GM12878 (cell line): ENCODE data around the gene MOGAT3. TPM values are rescaled to one million over a fixed set of nuclear protein-coding genes. Genes with fewer than 3 reads are reported as not detected.
"Not testable (repeated sequence)": the region's sequence is repeated elsewhere in the genome, so short reads cannot be mapped to it uniquely, and the experiment has no call there.

Experiments used
- ATAC-seq: fragments of 200-7000 bp; cut with Tn5 transposase; 3 replicates; pipeline ENCODE4 v1.9.1; 2020; ENCODE audit warnings: mild to moderate bottlenecking, moderate library complexity
- BruUV-seq: library from RNA; stranded (reverse); fragments of 400-500 nt; replicated peaks from 2 replicates; lab custom pipeline; 2021; lab: Mats Ljungman, UMichigan
- CTCF ChIA-PET: fragments of 300-600 bp; sonication (Branson Sonifier 250); formaldehyde crosslinking; extraction: SDS; loops from one replicate; lab custom pipeline; 2021; ENCODE audit warnings: inconsistent platforms; lab: Yijun Ruan, JAX
- POLR2A ChIA-PET: fragments of 350-600 bp; formaldehyde crosslinking; extraction: SDS; loops from one replicate; lab custom pipeline; 2021; ENCODE audit warnings: inconsistent platforms; lab: Charles Lee
- RAD21 ChIA-PET: fragments of 300-600 bp; sonication (Branson Sonifier 250); formaldehyde crosslinking; loops from one replicate; lab custom pipeline; 2023; ENCODE audit warnings: antibody characterized with exemption; ENCODE audit not compliant: unreplicated experiment; lab: Charles Lee
- SMC1A ChIA-PET: fragments of 300-600 bp; sonication (Branson Sonifier 250); formaldehyde crosslinking; loops from one replicate; lab custom pipeline; 2023; ENCODE audit not compliant: unreplicated experiment, uncharacterized antibody; lab: Charles Lee
- DNase-seq: peaks from one replicate; pipeline ENCODE4 v3.0.0-alpha.2; 2011; ENCODE audit warnings: low read depth, low spot score
- FAIRE-seq: peaks from 3 replicates; lab custom pipeline; 2011; peaks lifted over from hg19 to GRCh38; lab: Jason Lieb, UNC
- H2AFZ ChIP-seq: 2 replicates; pipeline ENCODE4 v1.6.0; 2011; ENCODE audit warnings: low read depth, low read length, control low read depth; ENCODE audit not compliant: control insufficient read depth
- H3K27ac ChIP-seq: 2 replicates; pipeline ENCODE4 v1.5.1; 2011; ENCODE audit warnings: control low read depth; ENCODE audit not compliant: control insufficient read depth, insufficient read depth
- H3K27me3 ChIP-seq, 2 experiments: replicated peaks in 1 of 2; 2 replicates each; pipeline versions ENCODE4 v1.6.0 to v1.6.1; 2011; ENCODE audit warnings: low read length in 1 of 2; ENCODE audit not compliant: control insufficient read depth in 2 of 2, insufficient read depth in 2 of 2
- H3K36me3 ChIP-seq, 2 experiments: 2 replicates each; pipeline ENCODE4 v1.5.1; 2011; ENCODE audit warnings: low read length in 1 of 2; ENCODE audit not compliant: control insufficient read depth in 2 of 2, insufficient read depth in 2 of 2
- H3K4me1 ChIP-seq: 2 replicates; pipeline ENCODE4 v1.6.1; 2011; ENCODE audit warnings: mild to moderate bottlenecking, low read length, moderate library complexity, mixed read lengths; ENCODE audit not compliant: control insufficient read depth, insufficient read depth
- H3K4me2 ChIP-seq: 2 replicates; pipeline ENCODE4 v1.6.0; 2011; ENCODE audit warnings: control low read depth; ENCODE audit not compliant: control insufficient read depth, insufficient read depth
- H3K4me3 ChIP-seq: fragments of 200-600 bp; sonication (generic); 2 replicates; pipeline ENCODE4 v1.5.1; 2016
- H3K79me2 ChIP-seq: 2 replicates; pipeline ENCODE4 v1.6.0; 2011; ENCODE audit warnings: low read length; ENCODE audit not compliant: control insufficient read depth, insufficient read depth
- H3K9ac ChIP-seq: 2 replicates; pipeline ENCODE4 v1.8.0; 2011; ENCODE audit warnings: low read length, control low read depth, mixed read lengths; ENCODE audit not compliant: control insufficient read depth, insufficient read depth
- H3K9me3 ChIP-seq: replicated peaks from 3 replicates; pipeline ENCODE4 v1.5.1; 2011; ENCODE audit warnings: mild to moderate bottlenecking, low read length; ENCODE audit not compliant: control insufficient read depth, insufficient read depth
- H4K20me1 ChIP-seq: 2 replicates; pipeline ENCODE4 v1.6.0; 2011; ENCODE audit not compliant: control insufficient read depth, insufficient read depth
- IKZF2 ChIP-seq, 2 experiments: fragments of 450-650 bp; IDR thresholded peaks; 2 replicates each; pipeline ENCODE4 v1.6.1; 2017; ENCODE audit warnings: mild to moderate bottlenecking in 2 of 2, moderate library complexity in 2 of 2
- SPI1 ChIP-seq: IDR thresholded peaks from 2 replicates; pipeline ENCODE4 v1.6.1; 2011; ENCODE audit warnings: low read depth, mild to moderate bottlenecking, low read length, moderate library complexity, borderline replicate concordance; ENCODE audit not compliant: insufficient read depth
- ZNF384 ChIP-seq: IDR thresholded peaks from 2 replicates; pipeline ENCODE4 v1.6.1; 2012; ENCODE audit warnings: low read depth, mild to moderate bottlenecking, low read length, improper control_type of control experiment, borderline replicate concordance
- WGBS: methylation state at CpG from one replicate; pipeline ENCODE4 v1.1.6; 2016; ENCODE audit warnings: low lambda C conversion rate; ENCODE audit not compliant: insufficient replicate concordance, insufficient coverage; ENCODE audit errors: missing lambda C conversion rate; 5-methylcytosine and 5-hydroxymethylcytosine counted together
- in situ Hi-C: fragments of 300-500 bp; cut with MboI; formaldehyde crosslinking; loops from 9 replicates; pipeline ENCODE4 v1.14.3; 2018; ENCODE audit warnings: mixed read lengths
- intact Hi-C: fragments of 100-400 bp; cut with micrococcal nuclease; formaldehyde crosslinking; loops from one replicate; pipeline ENCODE4 v1.14.2; 2022; ENCODE audit not compliant: unreplicated experiment
- polyA plus RNA-seq, 11 experiments: library from polyadenylated mRNA; depleted of rRNA in 4 of 11; unstranded in 6 of 11; stranded (reverse) in 5 of 11; fragments of >200 nt; fragmentation: Nextera tagmentation in 4 of 11; fragmentation: Illumina TruSeq in 1 of 11; extraction: Ambion mirVana in 4 of 11; extraction: Trizol in 1 of 11; gene quantifications; 1 replicate in 1 of 11; 2 replicates in 10 of 11; pipeline versions ENCODE4 v1.2.1 to v1.2.3, GENCODE V29; 2011 to 2016; ENCODE audit warnings: inconsistent platforms in 2 of 11, missing spikeins in 2 of 11, low read depth in 1 of 11
- total RNA-seq, 4 experiments: library from RNA; depleted of rRNA in 3 of 4; stranded (reverse); fragments of >200 nt in 3 of 4; fragmentation: Illumina TruSeq in 1 of 4; extraction: Trizol in 1 of 4; gene quantifications; 2 replicates each; pipeline versions ENCODE4 v1.2.1 to v1.2.3, GENCODE V29; 2013 to 2021

Gene MOGAT3
- total and polyA plus RNA-seq, 10 of the 15 experiments (the other 5 are each of a cell fraction or from before 2014, with no cell fraction given) = 0.11 TPM; not detected in 9

DNA sequence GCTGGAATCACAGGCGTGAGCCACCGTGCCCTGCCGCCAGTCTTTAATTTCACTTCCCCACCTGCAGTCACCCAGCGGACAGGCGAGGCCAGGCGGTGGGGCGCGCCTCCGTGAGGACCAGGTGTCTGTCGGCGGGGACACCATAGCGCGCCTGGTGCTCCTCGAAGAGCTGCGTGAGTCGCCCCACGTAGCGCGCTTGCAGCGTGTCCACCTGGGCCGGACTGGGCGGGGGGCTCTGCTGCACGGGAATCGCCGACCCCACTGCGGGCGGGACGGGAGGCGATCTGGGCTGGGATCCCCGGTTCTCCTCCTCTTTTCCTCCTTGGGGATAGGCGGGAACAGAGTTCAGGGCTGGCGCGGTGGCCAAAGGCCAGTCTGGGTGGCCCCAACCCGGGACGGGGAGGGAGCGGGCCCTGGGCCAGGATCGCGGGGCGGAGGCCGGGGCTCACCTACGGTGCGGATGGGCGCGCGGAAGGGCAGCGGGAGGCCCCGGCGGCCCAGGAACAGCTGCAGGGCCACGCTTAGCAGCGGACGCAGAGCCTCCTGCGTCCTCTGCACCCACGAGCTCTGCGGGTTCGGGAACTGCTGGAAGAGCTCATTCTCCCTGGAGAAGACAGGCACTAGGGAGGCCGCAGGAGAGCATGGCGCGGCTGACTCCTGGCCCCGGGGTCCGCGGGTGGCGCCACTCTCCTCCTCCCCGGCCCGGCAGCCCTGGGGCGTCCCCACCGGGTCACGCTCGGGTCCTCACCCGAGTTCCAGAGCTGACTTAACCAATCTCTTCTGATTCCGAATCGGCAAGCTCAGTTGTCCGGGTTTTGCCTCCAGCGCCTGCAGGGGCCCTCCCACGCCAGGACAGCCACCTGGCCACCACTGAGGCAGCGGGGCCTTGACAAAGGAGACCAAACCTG is 1.1 kb upstream of the MOGAT3 start:
- H3K36me3 ChIP-seq = no peaks in the 10 kb centered on the region
- no peaks in the 10 kb centered on the region for H4K20me1 ChIP-seq
- peak; percentile 23; the same call in 1 of the 2 replicates for TF ChIP-seq SPI1
- no peak for TF ChIP-seq ZNF384
- H3K79me2 ChIP-seq = no peaks in the 10 kb centered on the region
- H3K4me1 ChIP-seq = no peaks in the 10 kb centered on the region; the same call in 1 of the 2 replicates
- no peaks in the 10 kb centered on the region for H3K9me3 ChIP-seq
- RAD21 ChIA-PET = interaction anchor here (1.9 kb wide), 1 partner anchor 81 kb away, joined by 5 read pairs; no protein-coding TSS in a partner anchor
- CTCF ChIA-PET = interaction anchor here (4.1 kb wide), 1 partner anchor 10 kb away, joined by 18 read pairs; no protein-coding TSS in a partner anchor
- H3K27me3 ChIP-seq = peaks cover 0 to 9% of the 10 kb centered on the region in 2 experiments; a peak in 2 of 4 replicates
- POLR2A ChIA-PET = no interaction called here
- no peak overlapping the region for H3K4me3 ChIP-seq
- no peak overlapping the region for H3K9ac ChIP-seq
- FAIRE-seq (no peak), ATAC-seq (peak; percentile 59; the same call in 2 of the 3 replicates), DNase-seq (no peak)
- intact Hi-C loops (no loop called here), in situ Hi-C loops (no loop called here)
- H3K4me2 ChIP-seq = no peak overlapping the region
- H3K27ac ChIP-seq = no peak overlapping the region
- BruUV-seq = no TSS peak
- WGBS = 36% methylated on average over 65 of the region's 75 CpGs
- H2AFZ ChIP-seq = no peak overlapping the region
- SMC1A ChIA-PET = interaction anchor here (0.6 kb wide), 1 partner anchor 27 kb away, joined by 3 read pairs; no protein-coding TSS in a partner anchor

DNA sequence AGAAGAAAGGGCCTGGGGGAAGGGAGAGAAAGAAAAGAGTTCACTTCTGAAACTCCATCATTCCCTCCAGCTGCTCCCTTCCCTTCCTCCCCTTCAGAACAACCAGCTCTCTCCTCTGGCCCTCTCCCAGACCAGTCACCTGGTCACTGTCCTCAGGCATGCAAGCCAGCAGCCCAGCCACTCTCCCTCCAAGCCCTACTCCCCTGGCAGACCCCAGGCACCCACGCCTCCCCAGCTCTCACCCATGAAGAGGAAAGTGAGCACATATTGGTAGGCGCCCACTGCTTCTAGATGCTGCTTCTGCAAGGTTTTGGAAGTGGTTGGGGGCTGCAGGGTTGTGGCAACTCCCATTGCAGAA is 353 bp downstream of the MOGAT3 start:
- BruUV-seq = no TSS peak
- Histone ChIP-seq H3K36me3 (no peaks in the 10 kb centered on the region), H2AFZ (no peak overlapping the region), H3K9me3 (no peaks in the 10 kb centered on the region), H3K4me3 (no peak overlapping the region), H3K27ac (no peak overlapping the region), H3K9ac (no peak overlapping the region), H3K4me2 (no peak overlapping the region), H3K27me3 (peaks cover 0 to 9% of the 10 kb centered on the region in 2 experiments; a peak in 2 of 4 replicates), H3K4me1 (no peaks in the 10 kb centered on the region; the same call in 1 of the 2 replicates), H3K79me2 (no peaks in the 10 kb centered on the region), H4K20me1 (no peaks in the 10 kb centered on the region)
- in situ Hi-C loops = no loop called here
- ChIA-PET CTCF (interaction anchor here (0.8 to 1.3 kb wide), 4 partner anchors 8 to 121 kb away, joined by 3 to 7 read pairs (median 3); no protein-coding TSS in a partner anchor), SMC1A (interaction anchor here (0.8 to 1.2 kb wide), 3 partner anchors 17 to 82 kb away, joined by 3 to 4 read pairs (median 4); partner anchors contain the start of genes PLOD3 and ZNHIT1), POLR2A (interaction anchor here (0.6 kb wide), 1 partner anchor 121 kb away, joined by 4 read pairs; the partner anchor contains the start of gene IFT22), RAD21 (interaction anchor here (0.6 to 1.9 kb wide), 2 partner anchors 82 to 1261 kb away, joined by 3 to 5 read pairs; no protein-coding TSS in a partner anchor)
- no peak for TF ChIP-seq IKZF2 (IDR thresholded peaks at IDR 0.05)
- WGBS = 4% methylated on average over 2 of the region's 2 CpGs
- DNase-seq (no peak), ATAC-seq (no peak; the same call in 2 of the 3 replicates), FAIRE-seq (no peak)
- intact Hi-C loops = no loop called here

DNA sequence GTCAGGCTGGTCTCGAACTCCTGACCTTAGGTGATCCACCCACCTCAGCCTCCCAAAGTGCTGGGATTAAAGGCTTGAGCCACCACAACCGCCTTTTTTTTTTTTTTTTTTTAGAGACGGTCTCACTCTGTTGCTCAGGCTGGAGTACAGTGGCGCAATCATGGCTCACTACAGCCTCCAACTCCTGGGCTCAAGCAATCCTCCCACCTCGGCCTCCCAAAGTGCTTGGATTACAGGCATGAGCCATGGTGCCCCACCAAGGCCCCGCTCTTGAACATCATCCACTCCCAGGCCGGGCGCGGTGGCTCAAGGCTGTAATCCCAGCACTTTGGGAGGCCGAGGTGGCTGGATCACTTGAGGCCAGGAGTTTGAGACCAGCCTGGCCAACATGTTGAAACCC is 1.3 kb downstream of the MOGAT3 start:
- H3K4me2 ChIP-seq, FAIRE-seq, H3K4me1 ChIP-seq, H4K20me1 ChIP-seq, BruUV-seq, H3K27ac ChIP-seq, DNase-seq, in situ Hi-C loops, H3K4me3 ChIP-seq, H3K36me3 ChIP-seq, H3K27me3 ChIP-seq, intact Hi-C loops, H3K9me3 ChIP-seq, H3K9ac ChIP-seq, H2AFZ ChIP-seq, H3K79me2 ChIP-seq, ATAC-seq: not testable (repeated sequence)
- RAD21 ChIA-PET = interaction anchor here (1.9 kb wide), 1 partner anchor 83 kb away, joined by 5 read pairs; no protein-coding TSS in a partner anchor
- POLR2A ChIA-PET = interaction anchor here (0.7 kb wide), 1 partner anchor 46 kb away, joined by 4 read pairs; the partner anchor contains the start of gene FIS1
- WGBS = 58% methylated on average over 8 of the region's 10 CpGs
- SMC1A ChIA-PET = interaction anchor here (1.2 kb wide), 2 partner anchors 55 to 83 kb away, joined by 4 read pairs; no protein-coding TSS in a partner anchor
- CTCF ChIA-PET = interaction anchor here (1.1 to 1.2 kb wide), 2 partner anchors 55 to 120 kb away, joined by 3 read pairs; no protein-coding TSS in a partner anchor
